OCI-LY3 (cell line): Measurements from ENCODE around the gene LHFPL2.

Experiments
- CTCF ChIP-seq: fragments of 200-600, 300-600 bp; sonication (generic); IDR thresholded peaks from 2 replicates; pipeline ENCODE4 v1.5.1; 2014; ENCODE audit warnings: antibody characterized with exemption, low read length, low read depth
- EZH2phosphoT487 ChIP-seq: fragments of 200-600 bp; shearing (Covaris generic); IDR thresholded peaks from 2 replicates; pipeline ENCODE4 v1.6.1; 2018; ENCODE audit warnings: antibody characterized with exemption, mixed run types, low read depth

- TF ChIP-seq CTCF, result no peak
- no peak for TF ChIP-seq EZH2phosphoT487
Measured at GRCh38 chr5:78523314-78524193, 125.0 kb downstream of the LHFPL2 start.
